ENCODE measurements around the gene SLC16A6.
"Not testable (repeated sequence)": the region's sequence is repeated elsewhere in the genome, so short reads cannot be mapped to it uniquely, and the experiment has no call there.

Gene SLC16A6

DNA sequence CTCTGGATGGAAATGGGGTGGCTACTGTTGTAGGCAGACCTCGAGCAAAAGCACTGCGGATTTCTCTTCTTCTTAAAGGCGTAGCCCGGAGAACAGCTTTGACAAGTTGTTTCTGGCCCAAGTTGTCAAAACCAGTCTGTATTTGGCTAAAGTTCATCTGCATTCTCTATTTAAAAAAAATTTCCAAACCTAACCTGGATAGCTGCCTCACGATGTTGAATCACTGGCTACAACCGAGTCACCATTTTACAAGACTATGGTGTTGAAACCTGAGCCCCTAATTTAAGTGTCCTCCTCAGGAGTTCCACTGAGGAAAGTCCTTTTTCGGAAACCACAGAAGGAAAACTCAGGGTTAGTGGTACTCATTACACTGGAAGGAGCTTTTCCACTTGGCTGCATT lies 1.5 kb downstream of the SLC16A6 start:
- Histone ChIP-seq H3K9me3 (ENCODE audit: control insufficient read depth, insufficient read depth, low read length) (no peaks in the 10 kb centered on the region), H3K9ac (ENCODE audit: low read depth, low read length) (no peak overlapping the region), H3K36me3 (ENCODE audit: insufficient read depth, low read length) (no peaks in the 10 kb centered on the region), H3K4me1 (ENCODE audit: insufficient read depth, low read length) (peaks cover 27% of the 10 kb centered on the region)

DNA sequence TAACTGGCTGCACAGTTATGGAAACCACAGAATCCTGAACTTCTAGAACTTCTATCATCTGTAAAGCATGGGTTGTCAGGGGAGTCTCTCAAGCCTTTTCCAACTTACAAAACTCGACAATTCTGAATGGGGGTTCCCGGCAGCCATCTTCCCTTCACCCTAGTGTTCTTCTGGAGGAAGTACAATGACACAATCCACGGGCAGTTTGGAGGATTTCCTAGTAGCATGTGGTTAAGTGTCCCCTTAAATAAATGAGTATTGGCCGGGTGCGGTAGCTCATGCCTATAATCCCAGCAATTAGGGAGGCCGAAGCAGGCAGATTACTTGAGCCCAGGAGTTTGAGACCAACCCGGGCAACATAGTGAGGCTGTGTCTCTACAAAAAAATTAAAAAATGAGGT lies 2.1 kb downstream of the SLC16A6 start:
- Histone ChIP-seq H3K36me3 (ENCODE audit: insufficient read depth, low read length) (no peaks in the 10 kb centered on the region), H3K9ac (ENCODE audit: low read depth, low read length) (no peak overlapping the region), H3K9me3 (ENCODE audit: control insufficient read depth, insufficient read depth, low read length) (no peaks in the 10 kb centered on the region), H3K4me1 (ENCODE audit: insufficient read depth, low read length) (peaks cover 21% of the 10 kb centered on the region)

DNA sequence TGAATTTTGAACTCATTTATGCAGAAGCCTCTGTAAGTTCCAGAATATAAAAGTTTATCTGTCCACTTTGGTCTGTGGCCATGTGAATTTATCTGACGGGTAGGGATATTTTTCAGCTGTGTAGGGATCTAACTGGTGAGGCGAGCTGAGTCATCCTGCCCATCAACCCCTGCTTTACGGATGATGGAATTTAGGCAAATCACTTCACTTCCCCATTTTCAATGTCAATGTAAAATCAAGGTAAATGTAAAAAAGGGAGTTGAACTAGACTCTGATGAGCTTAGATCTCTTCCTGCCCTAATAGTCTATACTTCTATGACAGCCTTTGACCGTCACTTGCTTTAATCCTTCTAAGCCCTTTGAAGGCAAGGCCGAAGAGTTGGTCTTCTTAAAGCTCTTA lies 2.6 kb downstream of the SLC16A6 start:
- H3K36me3 ChIP-seq (ENCODE audit: insufficient read depth, low read length): no peaks in the 10 kb centered on the region
- H3K4me1 ChIP-seq (ENCODE audit: insufficient read depth, low read length): peaks cover 18% of the 10 kb centered on the region
- no peaks in the 10 kb centered on the region for H3K9me3 ChIP-seq (ENCODE audit: control insufficient read depth, insufficient read depth, low read length)
- H3K9ac ChIP-seq (ENCODE audit: low read depth, low read length): no peak overlapping the region

GRCh38 chr17:68281965-68282364 lies 9.0 kb downstream of the SLC16A6 start:
- not testable (repeated sequence) for H3K36me3 ChIP-seq (ENCODE audit: insufficient read depth, low read length); H3K9me3 ChIP-seq (ENCODE audit: control insufficient read depth, insufficient read depth, low read length); H3K9ac ChIP-seq (ENCODE audit: low read depth, low read length); H3K4me1 ChIP-seq (ENCODE audit: insufficient read depth, low read length)

GRCh38 chr17:68277807-68278206 lies 13.1 kb downstream of the SLC16A6 start:
- no peaks in the 10 kb centered on the region for H3K4me1 ChIP-seq (ENCODE audit: insufficient read depth, low read length)
- peaks cover 7% of the 10 kb centered on the region for H3K9me3 ChIP-seq (ENCODE audit: control insufficient read depth, insufficient read depth, low read length)
- no peaks in the 10 kb centered on the region for H3K36me3 ChIP-seq (ENCODE audit: insufficient read depth, low read length)
- H3K9ac ChIP-seq (ENCODE audit: low read depth, low read length): no peak overlapping the region

GRCh38 chr17:68276339-68276738 lies 14.6 kb downstream of the SLC16A6 start:
- H3K9ac ChIP-seq (ENCODE audit: low read depth, low read length); H3K9me3 ChIP-seq (ENCODE audit: control insufficient read depth, insufficient read depth, low read length); H3K4me1 ChIP-seq (ENCODE audit: insufficient read depth, low read length); H3K36me3 ChIP-seq (ENCODE audit: insufficient read depth, low read length): not testable (repeated sequence)

DNA sequence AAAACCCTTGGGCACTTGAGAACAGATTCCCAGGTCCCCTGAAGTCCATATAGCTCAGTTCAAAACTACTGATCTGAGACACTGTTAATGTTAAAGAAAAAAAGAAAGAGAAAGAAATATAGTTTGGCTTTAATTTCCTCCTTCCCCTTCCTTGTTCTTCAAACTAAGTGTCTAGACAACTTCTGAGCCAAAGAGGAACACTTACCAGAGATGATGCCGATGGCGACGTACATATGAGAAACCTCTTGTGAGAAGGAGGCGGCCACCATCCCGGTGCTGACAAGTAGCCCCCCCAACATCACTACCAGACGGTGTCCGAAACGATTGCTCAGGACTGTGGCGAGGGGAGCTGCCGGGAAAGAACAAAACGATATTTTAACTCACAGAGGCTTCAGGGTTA lies 17.2 kb downstream of the SLC16A6 start:
- Histone ChIP-seq H3K9ac (ENCODE audit: low read depth, low read length) (no peak overlapping the region), H3K36me3 (ENCODE audit: insufficient read depth, low read length) (no peaks in the 10 kb centered on the region), H3K4me1 (ENCODE audit: insufficient read depth, low read length) (no peaks in the 10 kb centered on the region), H3K9me3 (ENCODE audit: control insufficient read depth, insufficient read depth, low read length) (peaks cover 7% of the 10 kb centered on the region)

GRCh38 chr17:68265833-68266232 lies 25.1 kb downstream of the SLC16A6 start:
- H3K4me1 ChIP-seq (ENCODE audit: insufficient read depth, low read length); H3K9ac ChIP-seq (ENCODE audit: low read depth, low read length); H3K36me3 ChIP-seq (ENCODE audit: insufficient read depth, low read length); H3K9me3 ChIP-seq (ENCODE audit: control insufficient read depth, insufficient read depth, low read length): not testable (repeated sequence)

DNA sequence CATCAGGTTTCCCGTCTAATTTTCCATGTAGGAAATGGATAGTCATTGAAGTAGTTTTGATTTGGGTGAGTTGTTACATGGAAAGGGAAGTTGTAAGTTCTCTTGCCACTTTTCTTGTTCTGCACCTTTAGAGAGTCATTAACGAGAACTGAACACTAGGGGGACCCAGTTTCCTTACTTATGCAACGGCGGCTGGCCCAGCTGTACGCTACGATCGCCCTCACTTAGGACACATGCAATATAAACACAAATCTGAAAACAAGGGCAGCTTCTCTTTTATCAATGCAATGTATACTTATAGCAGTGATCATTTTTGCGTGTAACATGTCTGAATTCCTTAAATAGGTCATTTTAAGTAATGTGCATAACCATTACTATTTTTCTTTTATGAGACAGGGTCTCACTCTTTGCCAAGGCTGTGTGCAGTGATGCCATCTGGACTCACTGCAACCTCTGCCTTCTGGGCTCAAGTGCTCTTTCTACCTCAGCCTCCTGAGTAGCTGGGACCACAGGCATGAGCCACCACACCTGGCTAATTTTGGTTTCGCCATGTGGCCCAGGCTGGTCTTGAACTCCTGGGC lies 27.7 kb downstream of the SLC16A6 start:
- H3K4me1 ChIP-seq (ENCODE audit: insufficient read depth, low read length); H3K9ac ChIP-seq (ENCODE audit: low read depth, low read length); H3K36me3 ChIP-seq (ENCODE audit: insufficient read depth, low read length); H3K9me3 ChIP-seq (ENCODE audit: control insufficient read depth, insufficient read depth, low read length): not testable (repeated sequence)

GRCh38 chr17:68262467-68262866 lies 28.5 kb downstream of the SLC16A6 start:
- H3K9me3 ChIP-seq (ENCODE audit: control insufficient read depth, insufficient read depth, low read length); H3K36me3 ChIP-seq (ENCODE audit: insufficient read depth, low read length); H3K4me1 ChIP-seq (ENCODE audit: insufficient read depth, low read length); H3K9ac ChIP-seq (ENCODE audit: low read depth, low read length): not testable (repeated sequence)

GRCh38 chr17:68260051-68260762 lies 30.7 kb downstream of the SLC16A6 start:
- H3K9ac ChIP-seq (ENCODE audit: low read depth, low read length): no peak overlapping the region
- peaks cover 3% of the 10 kb centered on the region; the same call in 1 of the 2 replicates for H3K36me3 ChIP-seq (ENCODE audit: insufficient read depth, low read length)
- H3K9me3 ChIP-seq (ENCODE audit: control insufficient read depth, insufficient read depth, low read length): no peaks in the 10 kb centered on the region
- H3K4me1 ChIP-seq (ENCODE audit: insufficient read depth, low read length): peaks cover 3% of the 10 kb centered on the region; the same call in 1 of the 2 replicates

DNA sequence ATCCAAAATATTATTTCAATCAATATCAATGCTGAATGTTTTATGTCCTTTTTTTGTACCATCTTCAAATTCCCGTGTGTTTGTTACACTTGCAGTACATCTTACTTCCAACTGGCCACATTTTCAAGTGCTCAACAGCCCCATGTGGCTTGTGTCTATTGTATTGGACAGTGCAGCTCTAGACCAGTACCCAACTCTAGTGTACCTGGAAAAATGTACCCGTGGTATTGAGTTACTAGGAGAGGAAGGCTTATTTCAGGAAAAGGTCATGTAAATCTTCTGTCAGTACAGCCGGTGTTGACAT lies 31.3 kb downstream of the SLC16A6 start:
- not testable (repeated sequence) for H3K4me1 ChIP-seq (ENCODE audit: insufficient read depth, low read length); H3K9me3 ChIP-seq (ENCODE audit: control insufficient read depth, insufficient read depth, low read length); H3K36me3 ChIP-seq (ENCODE audit: insufficient read depth, low read length)
- peak overlapping the region; percentile 52 for H3K9ac ChIP-seq (ENCODE audit: low read depth, low read length)

DNA sequence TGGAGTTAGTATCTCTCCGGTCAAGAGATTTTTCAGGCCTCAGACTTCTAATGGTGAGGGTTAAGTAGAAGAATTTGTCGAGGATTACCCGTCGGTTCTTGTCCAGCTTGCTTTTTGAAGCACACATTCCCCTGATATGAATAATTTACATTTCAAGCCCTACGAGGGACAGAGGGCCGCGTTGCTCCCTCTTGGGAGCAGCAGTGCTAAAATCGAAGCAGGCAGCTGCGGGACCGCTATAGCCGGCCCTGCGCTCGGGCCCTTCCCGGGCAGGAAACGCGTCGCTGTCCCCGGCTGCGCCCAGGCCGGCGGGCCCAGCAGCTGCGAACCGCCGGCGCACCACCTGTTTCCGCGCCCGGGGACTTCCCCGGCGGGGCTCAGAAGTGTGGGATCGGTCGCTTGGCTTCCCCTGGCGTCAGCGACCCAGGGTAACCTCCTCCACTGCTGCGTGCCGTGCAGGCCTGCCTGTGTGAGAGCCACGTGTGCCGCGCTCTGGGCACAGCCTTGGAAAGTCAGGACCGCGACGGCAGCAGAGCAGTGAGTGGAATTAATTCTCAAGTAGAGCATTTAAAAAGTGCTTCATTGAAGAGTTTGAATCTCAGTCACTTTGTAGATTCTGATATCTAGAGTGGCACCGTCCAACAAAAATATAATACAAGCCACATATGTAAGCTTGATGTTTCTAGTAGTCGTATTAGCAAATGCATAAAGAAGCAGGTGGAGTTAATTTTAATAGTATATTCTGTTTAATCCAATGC lies 31.9 kb downstream of the SLC16A6 start:
- Histone ChIP-seq H3K36me3 (ENCODE audit: insufficient read depth, low read length) (peaks cover 11% of the 10 kb centered on the region; the same call in 1 of the 2 replicates), H3K9ac (ENCODE audit: low read depth, low read length) (peak overlapping the region; percentile 52)
- not testable (repeated sequence) for H3K4me1 ChIP-seq (ENCODE audit: insufficient read depth, low read length); H3K9me3 ChIP-seq (ENCODE audit: control insufficient read depth, insufficient read depth, low read length)

- Histone ChIP-seq H3K9ac (ENCODE audit: low read depth, low read length) (no peak overlapping the region), H3K9me3 (ENCODE audit: control insufficient read depth, insufficient read depth, low read length) (no peaks in the 10 kb centered on the region), H3K4me1 (ENCODE audit: insufficient read depth, low read length) (peaks cover 3% of the 10 kb centered on the region; the same call in 1 of the 2 replicates), H3K36me3 (ENCODE audit: insufficient read depth, low read length) (peaks cover 18% of the 10 kb centered on the region; the same call in 1 of the 2 replicates)
These were observed 33.0 kb downstream of the SLC16A6 start for GRCh38 chr17:68257934-68258333.

GRCh38 chr17:68256701-68257100 lies 34.2 kb downstream of the SLC16A6 start:
- not testable (repeated sequence) for H3K4me1 ChIP-seq (ENCODE audit: insufficient read depth, low read length); H3K9me3 ChIP-seq (ENCODE audit: control insufficient read depth, insufficient read depth, low read length); H3K9ac ChIP-seq (ENCODE audit: low read depth, low read length)
- peaks cover 18% of the 10 kb centered on the region; the same call in 1 of the 2 replicates for H3K36me3 ChIP-seq (ENCODE audit: insufficient read depth, low read length)

All from ES-I3 (cell line).